ENCODE results near the gene DNASE1L3.

DNASE1L3 gene

GRCh38 chr3:58161435-58162398, 49.1 kb downstream of the DNASE1L3 start:
- DNase-seq (ENCODE audit: low read depth, low spot score), result peak; percentile 65

- no peak for DNase-seq (ENCODE audit: low read depth, low spot score)
Measured at GRCh38 chr3:58160399-58160798, 50.4 kb downstream of the DNASE1L3 start.

GRCh38 chr3:58158442-58159153, 52.2 kb downstream of the DNASE1L3 start:
- no peak for DNase-seq (ENCODE audit: low read depth, low spot score)

GRCh38 chr3:58157700-58158099, 53.1 kb downstream of the DNASE1L3 start:
- no peak for DNase-seq (ENCODE audit: low read depth, low spot score)

GRCh38 chr3:58155838-58156237, 54.9 kb downstream of the DNASE1L3 start:
- no peak for DNase-seq (ENCODE audit: low read depth, low spot score)

GRCh38 chr3:58154626-58155449, 55.9 kb downstream of the DNASE1L3 start:
- DNase-seq (ENCODE audit: low read depth, low spot score), result no peak

- DNase-seq (ENCODE audit: low read depth, low spot score), result no peak
Measured at GRCh38 chr3:58153371-58153770, 57.4 kb downstream of the DNASE1L3 start.

- DNase-seq (ENCODE audit: low read depth, low spot score), result no peak
Measured at GRCh38 chr3:58152225-58153015, 58.4 kb downstream of the DNASE1L3 start.

GRCh38 chr3:58151637-58152036, 59.1 kb downstream of the DNASE1L3 start:
- no peak for DNase-seq (ENCODE audit: low read depth, low spot score)

- no peak for DNase-seq (ENCODE audit: low read depth, low spot score)
Measured at GRCh38 chr3:58150810-58151199, 60.0 kb downstream of the DNASE1L3 start.

- DNase-seq (ENCODE audit: low read depth, low spot score), result no peak
Measured at GRCh38 chr3:58150130-58150809, 60.5 kb downstream of the DNASE1L3 start.

GRCh38 chr3:58148049-58148448, 62.7 kb downstream of the DNASE1L3 start:
- no peak for DNase-seq (ENCODE audit: low read depth, low spot score)

- no peak for DNase-seq (ENCODE audit: low read depth, low spot score)
Measured at GRCh38 chr3:58144478-58145325, 66.1 kb downstream of the DNASE1L3 start.

GRCh38 chr3:58143417-58144055, 67.2 kb downstream of the DNASE1L3 start:
- DNase-seq (ENCODE audit: low read depth, low spot score), result no peak

Data from smooth muscle cell of the brain vasculature (primary cell).